ENCODE measurements around the gene P3R3URF.

Gene P3R3URF

DNA sequence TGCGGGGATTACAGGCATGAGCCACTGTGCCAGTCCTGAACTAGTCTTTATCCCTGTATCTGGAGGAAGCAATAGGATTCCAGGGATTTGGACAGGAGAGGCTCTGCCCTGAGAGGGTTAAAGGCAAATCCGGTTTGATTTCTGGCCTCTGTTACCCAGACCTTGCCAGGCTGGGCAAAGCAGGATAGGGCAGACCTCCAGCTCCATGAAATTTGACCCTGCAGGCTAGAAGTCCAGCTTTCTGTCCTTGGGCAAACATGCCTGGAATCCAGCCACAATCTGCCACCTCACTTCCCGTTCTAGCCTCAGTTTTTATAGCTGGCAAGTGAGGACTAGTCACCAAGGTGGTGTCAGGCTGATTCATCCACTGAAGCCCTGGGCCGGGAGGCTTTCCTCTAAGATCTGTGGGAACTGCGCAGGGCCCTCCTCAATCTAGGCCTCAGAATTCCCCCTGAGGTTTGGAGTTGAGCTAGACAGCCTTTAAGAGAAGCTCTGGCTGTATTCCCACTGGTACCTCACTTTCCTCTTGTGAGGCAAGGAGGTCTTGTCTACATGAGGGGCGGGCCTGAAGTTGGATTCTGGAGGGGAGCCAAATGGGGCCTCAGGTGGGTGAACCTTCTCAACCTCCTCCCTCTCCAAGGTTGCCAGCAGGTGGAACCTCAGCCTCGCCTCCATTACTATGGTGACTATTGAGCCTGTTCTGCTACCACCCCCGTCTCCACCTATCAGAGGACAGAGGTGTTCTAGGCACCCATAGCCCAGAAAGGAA lies 7.0 kb upstream of the P3R3URF start:
- H3K9me3 ChIP-seq (ENCODE audit: control insufficient read depth in 1 of 2, low read length in 2 of 2), result no peaks in the 10 kb centered on the region
- H3K4me1 ChIP-seq (ENCODE audit: control insufficient read depth in 1 of 2, insufficient read depth in 2 of 2, low read length in 2 of 2), result peaks cover 11 to 16% of the 10 kb centered on the region in 2 donors
- peaks cover 0 to 5% of the 10 kb centered on the region in 2 donors for H3K36me3 ChIP-seq (ENCODE audit: control insufficient read depth in 1 of 2, insufficient read depth in 2 of 2, low read length in 2 of 2)
- peak overlapping the region; percentile 86 for H3K27ac ChIP-seq (ENCODE audit: low read length)
- H3K4me3 ChIP-seq (ENCODE audit: low read depth in 1 of 2, low read length in 2 of 2), result no peak overlapping the region
- no peaks in the 10 kb centered on the region for H3K27me3 ChIP-seq (ENCODE audit: low read depth, low read length)

DNA sequence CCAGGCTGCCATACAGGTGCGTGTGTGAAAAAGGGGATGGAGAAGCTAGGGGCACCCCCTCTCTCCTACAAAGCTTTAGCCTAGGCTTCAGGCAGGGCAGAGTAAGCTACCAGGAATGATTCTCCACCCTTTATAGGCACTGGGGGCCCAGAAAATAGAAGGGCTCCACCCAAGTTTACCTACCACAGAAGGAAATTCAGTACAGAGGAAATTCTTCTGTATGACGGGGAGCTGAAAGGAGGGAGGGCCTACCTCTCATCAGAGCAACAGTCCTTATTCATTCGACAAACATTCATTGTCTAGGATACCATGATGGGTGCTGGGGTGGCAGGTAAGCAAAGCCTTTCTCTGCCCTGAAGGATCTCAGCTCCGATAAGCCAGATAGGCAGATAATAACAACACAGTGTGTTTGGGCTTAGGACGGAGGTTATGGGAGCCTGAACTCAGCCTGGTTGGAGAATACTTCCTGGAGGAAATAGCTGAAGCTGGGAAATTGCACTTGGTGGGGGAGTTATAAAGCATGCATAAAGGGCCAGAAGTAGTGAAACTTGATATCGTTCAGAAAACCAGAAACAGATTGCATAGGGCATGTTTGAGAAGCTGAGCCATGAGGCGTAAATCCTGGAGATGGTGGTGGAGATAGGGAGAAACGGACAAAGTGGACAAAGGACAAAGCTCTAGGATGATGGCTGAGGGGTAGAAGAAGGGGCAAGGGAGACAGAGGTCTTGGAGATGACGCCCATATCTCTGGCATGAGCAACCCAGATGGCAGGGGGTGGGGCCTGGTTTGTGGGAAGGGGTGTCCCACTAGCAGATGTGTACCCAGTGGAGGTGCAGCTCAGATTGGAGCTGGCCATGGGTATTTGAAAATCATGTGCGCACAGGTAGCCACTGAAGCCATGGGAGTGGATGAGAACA lies 5.3 kb upstream of the P3R3URF start:
- Histone ChIP-seq H3K27ac (ENCODE audit: low read length) (peak overlapping the region; percentile 18), H3K36me3 (ENCODE audit: control insufficient read depth in 1 of 2, insufficient read depth in 2 of 2, low read length in 2 of 2) (peaks cover 0 to 5% of the 10 kb centered on the region in 2 donors), H3K27me3 (ENCODE audit: low read depth, low read length) (no peaks in the 10 kb centered on the region), H3K4me1 (ENCODE audit: control insufficient read depth in 1 of 2, insufficient read depth in 2 of 2, low read length in 2 of 2) (peaks cover 11 to 16% of the 10 kb centered on the region in 2 donors), H3K9me3 (ENCODE audit: control insufficient read depth in 1 of 2, low read length in 2 of 2) (no peaks in the 10 kb centered on the region), H3K4me3 (ENCODE audit: low read depth in 1 of 2, low read length in 2 of 2) (peak overlapping the region in 1 of 2 donors; percentile 9)

DNA sequence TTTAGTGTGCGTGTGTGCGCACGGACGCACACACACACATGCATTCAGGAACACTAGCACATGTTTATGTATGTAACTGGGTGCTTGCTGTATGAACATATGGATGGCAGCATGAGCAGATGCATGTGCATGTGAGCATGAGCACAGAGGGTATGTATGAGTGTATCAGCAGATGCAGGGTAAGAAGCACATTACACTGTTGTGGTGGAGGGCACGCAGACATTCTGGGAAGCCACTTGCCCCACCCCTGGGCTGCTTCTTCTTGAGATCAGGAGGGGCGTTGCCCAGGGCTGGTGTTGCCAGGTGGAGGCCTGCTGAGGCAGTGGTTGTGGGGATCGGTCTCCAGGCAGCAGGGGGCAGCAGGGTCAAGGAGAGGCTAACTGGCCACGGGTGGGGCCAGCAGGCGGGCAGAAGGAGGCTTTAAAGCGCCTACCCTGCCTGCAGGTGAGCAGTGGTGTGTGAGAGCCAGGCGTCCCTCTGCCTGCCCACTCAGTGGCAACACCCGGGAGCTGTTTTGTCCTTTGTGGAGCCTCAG lies 3.9 kb upstream of the P3R3URF start:
- peaks cover 11 to 16% of the 10 kb centered on the region in 2 donors for H3K4me1 ChIP-seq (ENCODE audit: control insufficient read depth in 1 of 2, insufficient read depth in 2 of 2, low read length in 2 of 2)

DNA sequence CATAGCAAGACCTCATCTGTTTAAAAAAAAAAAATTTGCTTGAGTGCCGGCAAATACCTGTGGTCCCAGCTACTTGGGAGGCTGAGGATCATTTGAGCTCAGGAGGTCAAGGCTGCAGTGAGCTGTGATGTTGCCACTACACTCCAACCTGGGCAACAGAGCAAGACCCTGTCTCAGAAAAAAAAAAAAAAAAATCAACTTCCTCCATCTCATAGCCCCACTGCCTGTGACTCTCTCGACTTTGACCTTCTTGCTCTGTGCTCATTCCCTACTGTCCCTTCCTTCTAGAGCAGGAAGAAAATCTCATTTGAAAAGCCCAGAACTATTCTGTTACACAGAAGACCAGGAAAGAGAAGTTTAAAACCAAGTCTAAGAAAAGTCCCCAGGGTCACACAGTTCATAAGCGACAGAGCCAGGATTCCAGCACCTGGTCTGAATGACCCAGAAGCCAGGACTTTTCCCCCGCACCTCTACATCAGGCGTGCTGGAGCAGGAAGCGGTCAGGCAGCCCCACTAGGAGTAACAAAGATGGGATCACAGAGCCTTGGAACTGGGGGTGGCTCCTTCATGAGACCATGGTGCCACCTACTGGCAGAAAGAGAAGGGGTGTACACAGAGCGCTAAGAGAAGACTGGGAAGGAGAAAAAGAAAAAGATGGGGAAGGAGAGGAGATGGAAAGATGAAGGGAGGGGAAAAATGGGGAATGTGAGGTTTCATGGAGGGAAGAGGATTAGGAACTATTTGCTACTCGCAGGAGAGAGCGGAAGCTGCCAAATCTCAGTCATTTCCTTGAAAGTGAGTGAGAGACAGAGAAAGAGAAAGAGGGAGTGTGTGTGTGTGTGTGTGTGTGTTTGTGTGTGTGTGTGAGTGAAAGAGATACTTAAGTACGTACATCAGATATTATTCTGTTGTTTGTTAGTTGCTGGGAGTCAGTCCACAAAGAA lies 3.1 kb upstream of the P3R3URF start:
- Histone ChIP-seq H3K27ac (ENCODE audit: low read length) (no peak overlapping the region), H3K9me3 (ENCODE audit: control insufficient read depth in 1 of 2, low read length in 2 of 2) (no peaks in the 10 kb centered on the region), H3K4me3 (ENCODE audit: low read depth in 1 of 2, low read length in 2 of 2) (no peak overlapping the region), H3K36me3 (ENCODE audit: control insufficient read depth in 1 of 2, insufficient read depth in 2 of 2, low read length in 2 of 2) (no peaks in the 10 kb centered on the region), H3K27me3 (ENCODE audit: low read depth, low read length) (no peaks in the 10 kb centered on the region), H3K4me1 (ENCODE audit: control insufficient read depth in 1 of 2, insufficient read depth in 2 of 2, low read length in 2 of 2) (peaks cover 13 to 17% of the 10 kb centered on the region in 2 donors)

More for the DNA sequence above, 3.9 kb upstream of the P3R3URF start:
- Histone ChIP-seq H3K27ac (ENCODE audit: low read length) (peak overlapping the region; percentile 54), H3K36me3 (ENCODE audit: control insufficient read depth in 1 of 2, insufficient read depth in 2 of 2, low read length in 2 of 2) (no peaks in the 10 kb centered on the region), H3K27me3 (ENCODE audit: low read depth, low read length) (no peaks in the 10 kb centered on the region), H3K9me3 (ENCODE audit: control insufficient read depth in 1 of 2, low read length in 2 of 2) (no peaks in the 10 kb centered on the region), H3K4me3 (ENCODE audit: low read depth in 1 of 2, low read length in 2 of 2) (peak overlapping the region in 1 of 2 donors; percentile 31)

DNA sequence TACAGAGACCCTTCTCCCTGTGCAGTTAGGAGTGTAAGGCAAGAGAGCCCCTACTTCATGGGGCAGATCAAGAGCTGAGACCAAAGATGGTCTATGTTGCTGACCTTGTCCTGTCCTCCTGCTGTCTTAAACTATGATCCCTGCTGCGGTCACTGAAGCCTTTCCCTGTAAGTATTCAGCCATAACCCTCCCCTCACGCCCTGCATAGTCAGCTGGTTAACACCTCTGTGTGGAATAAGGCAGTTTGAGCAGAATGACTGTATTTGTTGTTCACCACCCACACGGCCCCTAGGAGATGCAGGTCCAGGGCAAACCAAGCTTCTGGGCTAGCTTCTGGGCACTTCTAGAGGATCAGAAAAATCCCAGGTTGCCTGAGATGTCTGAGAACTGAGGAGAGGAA lies 1.0 kb downstream of the P3R3URF start:
- Histone ChIP-seq H3K9me3 (ENCODE audit: control insufficient read depth in 1 of 2, low read length in 2 of 2) (no peaks in the 10 kb centered on the region), H3K4me1 (ENCODE audit: control insufficient read depth in 1 of 2, insufficient read depth in 2 of 2, low read length in 2 of 2) (peaks cover 17 to 33% of the 10 kb centered on the region in 2 donors), H3K4me3 (ENCODE audit: low read depth in 1 of 2, low read length in 2 of 2) (no peak overlapping the region), H3K27me3 (ENCODE audit: low read depth, low read length) (no peaks in the 10 kb centered on the region), H3K36me3 (ENCODE audit: control insufficient read depth in 1 of 2, insufficient read depth in 2 of 2, low read length in 2 of 2) (no peaks in the 10 kb centered on the region), H3K27ac (ENCODE audit: low read length) (peak overlapping the region; percentile 58)

DNA sequence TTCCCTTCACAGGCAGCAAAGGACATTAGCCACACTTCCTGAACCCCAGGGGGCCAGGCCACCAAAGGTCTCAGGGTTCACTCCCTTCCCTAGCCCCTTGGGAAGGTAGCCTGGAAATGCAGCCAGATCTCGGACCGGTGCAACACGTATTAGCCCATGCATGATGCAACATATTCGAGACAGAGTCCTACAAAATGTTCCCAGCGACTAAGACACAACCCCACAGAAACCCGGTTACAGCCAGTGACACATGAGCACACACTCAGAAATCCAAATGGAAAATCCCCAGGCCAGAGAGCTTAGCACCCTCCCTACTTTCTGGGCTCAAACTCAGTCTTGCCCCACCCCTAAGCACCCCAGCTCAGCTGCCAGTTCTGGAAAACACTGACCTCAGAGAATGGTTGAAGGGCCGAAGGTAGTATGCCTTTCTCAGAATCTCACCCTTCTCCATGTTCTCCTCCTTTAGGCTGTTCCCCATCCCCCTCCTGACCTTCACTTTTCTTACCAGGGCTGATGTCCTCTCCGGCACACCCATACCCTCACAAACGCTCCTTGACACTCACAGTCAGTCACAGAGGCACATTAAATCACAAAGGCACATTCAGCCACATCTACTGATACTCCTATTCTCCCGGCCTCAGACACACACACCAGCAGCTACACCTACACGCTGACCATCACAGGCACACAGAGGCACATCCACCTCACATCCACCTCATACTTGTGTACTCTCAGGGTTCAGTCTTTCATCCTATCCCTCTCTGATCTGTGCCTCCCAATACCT lies 1.6 kb downstream of the P3R3URF start, which contains the start of gene TSPAN1:
Gene TSPAN1, plus strand, starts transcription at position 640 of the 784 bp plus-strand sequence. CDS start 6,021 bp downstream, outside the sequence.
- Histone ChIP-seq H3K9me3 (ENCODE audit: control insufficient read depth in 1 of 2, low read length in 2 of 2) (no peaks in the 10 kb centered on the region), H3K4me1 (ENCODE audit: control insufficient read depth in 1 of 2, insufficient read depth in 2 of 2, low read length in 2 of 2) (peaks cover 13 to 27% of the 10 kb centered on the region in 2 donors), H3K27ac (ENCODE audit: low read length) (peak within 1 kb of the TSS; percentile 58), H3K36me3 (ENCODE audit: control insufficient read depth in 1 of 2, insufficient read depth in 2 of 2, low read length in 2 of 2) (no peaks in the 10 kb centered on the region), H3K4me3 (ENCODE audit: low read depth in 1 of 2, low read length in 2 of 2) (no peak within 1 kb of the TSS), H3K27me3 (ENCODE audit: low read depth, low read length) (no peaks in the 10 kb centered on the region)

DNA sequence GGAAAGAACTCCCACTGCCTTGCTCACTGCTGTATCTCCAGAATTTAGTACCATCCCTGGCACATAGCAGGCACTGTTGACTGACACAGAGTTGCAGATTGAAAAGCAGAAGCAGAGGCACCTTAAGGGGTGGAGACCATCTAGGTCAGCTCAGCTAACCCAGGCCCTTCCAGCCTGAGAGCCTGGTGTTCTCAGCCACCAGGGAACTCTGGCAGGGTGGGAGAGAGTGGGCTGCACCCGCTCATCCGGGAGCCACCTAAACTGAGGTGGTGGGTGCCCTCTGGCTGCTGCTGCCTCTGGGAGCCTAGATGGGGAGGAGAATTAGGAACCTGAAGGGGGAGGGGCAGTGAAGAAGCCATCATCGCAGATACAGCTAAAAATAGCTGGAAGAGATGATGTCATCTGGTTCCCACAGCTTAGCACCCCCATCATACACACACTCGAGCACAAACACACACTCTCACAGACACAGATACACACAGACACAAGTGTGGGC lies 2.9 kb downstream of the P3R3URF start:
- Histone ChIP-seq H3K4me3 (ENCODE audit: low read depth in 1 of 2, low read length in 2 of 2) (no peak overlapping the region), H3K27ac (ENCODE audit: low read length) (no peak overlapping the region), H3K27me3 (ENCODE audit: low read depth, low read length) (no peaks in the 10 kb centered on the region), H3K4me1 (ENCODE audit: control insufficient read depth in 1 of 2, insufficient read depth in 2 of 2, low read length in 2 of 2) (peaks cover 13 to 23% of the 10 kb centered on the region in 2 donors), H3K9me3 (ENCODE audit: control insufficient read depth in 1 of 2, low read length in 2 of 2) (no peaks in the 10 kb centered on the region), H3K36me3 (ENCODE audit: control insufficient read depth in 1 of 2, insufficient read depth in 2 of 2, low read length in 2 of 2) (no peaks in the 10 kb centered on the region)

DNA sequence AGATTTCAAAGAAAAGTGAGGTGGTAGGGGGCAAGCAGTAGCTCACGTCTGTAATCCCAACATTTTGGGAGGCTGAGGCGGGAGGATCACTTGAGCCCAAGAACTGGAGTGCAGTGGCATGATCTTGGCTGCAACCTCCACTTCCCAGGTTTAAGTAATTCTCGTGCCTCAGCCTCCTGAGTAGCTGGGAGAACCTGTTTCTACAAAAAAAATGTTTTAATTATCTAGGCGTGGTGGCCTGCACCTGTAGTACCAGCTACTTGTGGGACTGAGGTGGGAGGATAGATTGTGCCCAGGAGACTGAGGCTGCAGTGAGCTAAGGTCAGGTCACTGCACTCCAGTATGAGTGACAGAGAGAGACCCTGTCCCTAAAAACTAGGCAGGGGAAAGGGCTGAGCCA lies 4.0 kb downstream of the P3R3URF start:
- Histone ChIP-seq H3K27ac (ENCODE audit: low read length) (no peak overlapping the region), H3K27me3 (ENCODE audit: low read depth, low read length) (no peaks in the 10 kb centered on the region), H3K9me3 (ENCODE audit: control insufficient read depth in 1 of 2, low read length in 2 of 2) (no peaks in the 10 kb centered on the region), H3K4me3 (ENCODE audit: low read depth in 1 of 2, low read length in 2 of 2) (no peak overlapping the region), H3K4me1 (ENCODE audit: control insufficient read depth in 1 of 2, insufficient read depth in 2 of 2, low read length in 2 of 2) (peaks cover 13 to 26% of the 10 kb centered on the region in 2 donors), H3K36me3 (ENCODE audit: control insufficient read depth in 1 of 2, insufficient read depth in 2 of 2, low read length in 2 of 2) (no peaks in the 10 kb centered on the region)

DNA sequence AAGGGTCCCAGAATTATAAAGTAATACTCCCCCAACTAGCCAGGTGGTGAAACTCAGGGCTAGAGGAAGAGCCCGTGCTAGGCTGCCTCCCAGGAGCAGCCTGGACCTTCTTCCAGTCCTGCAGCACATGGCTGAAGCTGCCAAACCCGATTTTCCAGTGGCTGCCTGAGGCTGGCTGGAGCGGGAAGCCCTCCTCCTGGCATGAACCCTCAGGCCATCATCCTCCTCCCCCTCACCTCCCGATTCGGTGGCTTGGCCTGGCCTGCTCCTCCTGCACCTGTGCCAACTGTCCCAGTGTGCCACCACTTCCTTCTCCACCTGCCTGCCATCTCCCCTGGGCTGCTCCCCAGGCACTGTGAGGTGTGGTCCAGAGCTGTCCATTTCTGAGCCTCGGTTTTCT lies 4.4 kb downstream of the P3R3URF start:
- Histone ChIP-seq H3K27ac (ENCODE audit: low read length) (no peak overlapping the region), H3K4me1 (ENCODE audit: control insufficient read depth in 1 of 2, insufficient read depth in 2 of 2, low read length in 2 of 2) (peaks cover 13 to 31% of the 10 kb centered on the region in 2 donors), H3K9me3 (ENCODE audit: control insufficient read depth in 1 of 2, low read length in 2 of 2) (no peaks in the 10 kb centered on the region), H3K36me3 (ENCODE audit: control insufficient read depth in 1 of 2, insufficient read depth in 2 of 2, low read length in 2 of 2) (no peaks in the 10 kb centered on the region), H3K27me3 (ENCODE audit: low read depth, low read length) (no peaks in the 10 kb centered on the region), H3K4me3 (ENCODE audit: low read depth in 1 of 2, low read length in 2 of 2) (no peak overlapping the region)

DNA sequence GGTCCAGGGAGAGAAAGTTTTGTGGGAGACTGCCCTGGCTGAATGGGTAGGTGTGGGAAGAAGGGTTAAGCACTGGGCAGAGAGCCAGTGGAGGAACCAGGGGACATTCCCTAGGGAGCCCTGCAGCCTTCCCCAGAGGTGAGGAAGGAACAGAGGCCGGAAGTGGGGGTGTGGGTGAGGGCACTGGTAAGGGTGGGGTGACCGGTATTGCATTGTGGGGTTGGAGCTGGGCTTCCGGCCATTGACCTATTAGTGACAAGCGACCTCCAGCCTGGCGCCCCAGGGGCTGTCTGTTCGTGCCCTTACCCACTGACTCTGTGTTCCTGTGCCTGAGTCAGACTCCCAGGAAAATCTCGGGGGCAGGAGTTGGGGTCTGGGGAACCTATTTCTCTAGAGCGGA lies 4.9 kb downstream of the P3R3URF start:
- H3K4me1 ChIP-seq (ENCODE audit: control insufficient read depth in 1 of 2, insufficient read depth in 2 of 2, low read length in 2 of 2), result peaks cover 13 to 33% of the 10 kb centered on the region in 2 donors
- H3K27me3 ChIP-seq (ENCODE audit: low read depth, low read length), result no peaks in the 10 kb centered on the region
- no peaks in the 10 kb centered on the region for H3K9me3 ChIP-seq (ENCODE audit: control insufficient read depth in 1 of 2, low read length in 2 of 2)
- no peak overlapping the region for H3K4me3 ChIP-seq (ENCODE audit: low read depth in 1 of 2, low read length in 2 of 2)
- H3K27ac ChIP-seq (ENCODE audit: low read length), result no peak overlapping the region
- no peaks in the 10 kb centered on the region for H3K36me3 ChIP-seq (ENCODE audit: control insufficient read depth in 1 of 2, insufficient read depth in 2 of 2, low read length in 2 of 2)
